Spleen (tissue), 7 donors: ENCODE data around the gene NIPA2.

Experiments used
- POLR2A ChIP-seq, 3 donors: fragments of 450-650 bp; IDR thresholded peaks; one replicate each; pipeline ENCODE4 v1.5.1; 2017; ENCODE audit warnings: antibody characterized with exemption in 3 of 3, mild to moderate bottlenecking in 1 of 3
- TF ChIP-seq, protein P1 (sequence below), 11 experiments: fragments of 200-600 bp in 7 of 11; fragments of 450-650 bp in 4 of 11; sonication (generic) in 4 of 11; IDR thresholded peaks in 8 of 11; conservative IDR thresholded peaks in 3 of 11; 1 replicate in 7 of 11; 2 replicates in 4 of 11; pipeline versions ENCODE4 v1.4.0 to v1.8.0; 2016 to 2021; ENCODE audit warnings: antibody characterized with exemption in 11 of 11, inconsistent platforms in 4 of 11, mild to moderate bottlenecking in 1 of 11
- donor health status: DM: no; HTN: no; CAD: no; lungs with moderate emphysema.
- donor health status: DM: no; HTN: no; CAD: no.
- donor health status: DM: no; HTN: no; CAD: no.

DNA sequence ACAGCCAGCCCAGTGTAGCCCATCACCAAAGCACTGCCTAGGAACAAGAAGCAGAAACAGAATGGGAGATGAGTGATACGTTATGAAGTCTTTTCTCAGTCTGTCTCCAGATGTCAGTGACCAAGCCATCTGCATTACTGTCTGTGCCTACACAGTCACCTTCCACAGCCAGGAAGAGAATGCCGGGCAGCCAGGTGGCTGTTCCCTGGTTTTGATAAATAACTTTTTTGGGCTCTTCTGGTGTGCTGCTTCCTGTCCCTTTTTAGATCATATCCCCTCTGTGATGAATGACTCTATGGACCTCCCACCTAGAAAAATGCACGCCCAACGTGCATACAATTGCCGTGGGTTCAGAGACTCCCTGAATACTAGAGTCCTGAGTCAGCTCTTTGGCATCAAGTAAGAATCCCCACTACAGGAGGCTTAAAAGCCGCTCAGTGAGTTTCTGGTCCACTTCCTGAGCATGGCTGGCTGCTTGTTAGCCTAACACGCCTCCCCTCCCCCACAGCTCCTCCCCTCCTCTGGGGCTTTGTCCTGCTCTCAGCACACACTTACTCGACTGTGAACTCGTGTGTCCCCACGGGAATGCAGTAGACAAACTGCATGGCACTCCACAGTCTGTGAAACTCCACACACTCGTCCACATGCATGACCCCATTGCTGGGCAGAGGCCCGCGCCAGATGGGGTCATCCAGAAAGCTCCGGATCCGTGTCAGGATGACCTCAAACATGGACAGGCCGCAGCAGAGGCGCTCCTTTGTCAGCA, 34.7 kb downstream of the NIPA2 start:
- TF ChIP-seq, protein P1, sequence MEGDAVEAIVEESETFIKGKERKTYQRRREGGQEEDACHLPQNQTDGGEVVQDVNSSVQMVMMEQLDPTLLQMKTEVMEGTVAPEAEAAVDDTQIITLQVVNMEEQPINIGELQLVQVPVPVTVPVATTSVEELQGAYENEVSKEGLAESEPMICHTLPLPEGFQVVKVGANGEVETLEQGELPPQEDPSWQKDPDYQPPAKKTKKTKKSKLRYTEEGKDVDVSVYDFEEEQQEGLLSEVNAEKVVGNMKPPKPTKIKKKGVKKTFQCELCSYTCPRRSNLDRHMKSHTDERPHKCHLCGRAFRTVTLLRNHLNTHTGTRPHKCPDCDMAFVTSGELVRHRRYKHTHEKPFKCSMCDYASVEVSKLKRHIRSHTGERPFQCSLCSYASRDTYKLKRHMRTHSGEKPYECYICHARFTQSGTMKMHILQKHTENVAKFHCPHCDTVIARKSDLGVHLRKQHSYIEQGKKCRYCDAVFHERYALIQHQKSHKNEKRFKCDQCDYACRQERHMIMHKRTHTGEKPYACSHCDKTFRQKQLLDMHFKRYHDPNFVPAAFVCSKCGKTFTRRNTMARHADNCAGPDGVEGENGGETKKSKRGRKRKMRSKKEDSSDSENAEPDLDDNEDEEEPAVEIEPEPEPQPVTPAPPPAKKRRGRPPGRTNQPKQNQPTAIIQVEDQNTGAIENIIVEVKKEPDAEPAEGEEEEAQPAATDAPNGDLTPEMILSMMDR (IDR thresholded peaks at IDR 0.05 in 8 of 11, conservative IDR thresholded peaks at IDR 0.05 in 3 of 11): no peak
- TF ChIP-seq POLR2A (IDR thresholded peaks at IDR 0.05): no peak
